Nephron (organoid): ENCODE results near the gene FBXL15.

ENCODE experiments used
- H3K27ac Mint-ChIP-seq, 3 experiments: 2 replicates each; pipeline ENCODE4 v1.8.0; 2020; ENCODE audit warnings: mixed read lengths in 3 of 3, mild to moderate bottlenecking in 2 of 3, moderate library complexity in 1 of 3
- H3K27me3 Mint-ChIP-seq: 2 replicates; pipeline ENCODE4 v1.8.0; 2021; ENCODE audit warnings: low read depth, mild to moderate bottlenecking, moderate library complexity, mixed read lengths
- H3K36me3 Mint-ChIP-seq: 2 replicates; pipeline ENCODE4 v1.8.0; 2020; ENCODE audit warnings: low read depth, mixed read lengths
- H3K4me1 Mint-ChIP-seq: 2 replicates; pipeline ENCODE4 v1.8.0; 2020; ENCODE audit warnings: mixed read lengths
- H3K4me3 Mint-ChIP-seq, 3 experiments: 2 replicates each; pipeline ENCODE4 v1.8.0; 2020; ENCODE audit warnings: mild to moderate bottlenecking in 3 of 3, mixed read lengths in 3 of 3, moderate library complexity in 2 of 3
- H3K9me3 Mint-ChIP-seq: 2 replicates; pipeline ENCODE4 v1.8.0; 2020; ENCODE audit warnings: mixed read lengths
- TF ChIP-seq, protein P1 (sequence below), 3 experiments: fragments of 200-600 bp; sonication (generic); IDR thresholded peaks; one replicate each; pipeline ENCODE4 v1.5.0; 2021; ENCODE audit warnings: antibody characterized with exemption in 3 of 3; ENCODE audit not compliant: unreplicated experiment in 3 of 3

Gene FBXL15

DNA sequence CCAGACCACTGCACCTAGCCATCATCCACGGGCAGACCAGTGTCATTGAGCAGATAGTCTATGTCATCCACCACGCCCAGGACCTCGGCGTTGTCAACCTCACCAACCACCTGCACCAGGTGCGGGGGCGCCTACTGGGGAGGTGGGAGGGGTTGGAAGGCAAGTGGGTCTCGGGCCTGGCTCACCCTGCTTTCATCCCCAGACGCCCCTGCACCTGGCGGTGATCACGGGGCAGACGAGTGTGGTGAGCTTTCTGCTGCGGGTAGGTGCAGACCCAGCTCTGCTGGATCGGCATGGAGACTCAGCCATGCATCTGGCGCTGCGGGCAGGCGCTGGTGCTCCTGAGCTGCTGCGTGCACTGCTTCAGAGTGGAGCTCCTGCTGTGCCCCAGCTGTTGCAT is 20.6 kb upstream of the FBXL15 start:
- Mint-ChIP-seq H3K36me3 (no peaks in the 10 kb centered on the region), H3K27me3 (no peaks in the 10 kb centered on the region), H3K9me3 (no peaks in the 10 kb centered on the region), H3K4me3 (peak overlapping the region; percentile 75 to 79 (median 79)), H3K4me1 (peaks cover 10% of the 10 kb centered on the region), H3K27ac (peak overlapping the region in 1 of 3 experiments; percentile 40)
- TF ChIP-seq, protein P1, sequence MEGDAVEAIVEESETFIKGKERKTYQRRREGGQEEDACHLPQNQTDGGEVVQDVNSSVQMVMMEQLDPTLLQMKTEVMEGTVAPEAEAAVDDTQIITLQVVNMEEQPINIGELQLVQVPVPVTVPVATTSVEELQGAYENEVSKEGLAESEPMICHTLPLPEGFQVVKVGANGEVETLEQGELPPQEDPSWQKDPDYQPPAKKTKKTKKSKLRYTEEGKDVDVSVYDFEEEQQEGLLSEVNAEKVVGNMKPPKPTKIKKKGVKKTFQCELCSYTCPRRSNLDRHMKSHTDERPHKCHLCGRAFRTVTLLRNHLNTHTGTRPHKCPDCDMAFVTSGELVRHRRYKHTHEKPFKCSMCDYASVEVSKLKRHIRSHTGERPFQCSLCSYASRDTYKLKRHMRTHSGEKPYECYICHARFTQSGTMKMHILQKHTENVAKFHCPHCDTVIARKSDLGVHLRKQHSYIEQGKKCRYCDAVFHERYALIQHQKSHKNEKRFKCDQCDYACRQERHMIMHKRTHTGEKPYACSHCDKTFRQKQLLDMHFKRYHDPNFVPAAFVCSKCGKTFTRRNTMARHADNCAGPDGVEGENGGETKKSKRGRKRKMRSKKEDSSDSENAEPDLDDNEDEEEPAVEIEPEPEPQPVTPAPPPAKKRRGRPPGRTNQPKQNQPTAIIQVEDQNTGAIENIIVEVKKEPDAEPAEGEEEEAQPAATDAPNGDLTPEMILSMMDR (IDR thresholded peaks at IDR 0.05; ENCODE audit: unreplicated experiment in 3 of 3) = no peak

DNA sequence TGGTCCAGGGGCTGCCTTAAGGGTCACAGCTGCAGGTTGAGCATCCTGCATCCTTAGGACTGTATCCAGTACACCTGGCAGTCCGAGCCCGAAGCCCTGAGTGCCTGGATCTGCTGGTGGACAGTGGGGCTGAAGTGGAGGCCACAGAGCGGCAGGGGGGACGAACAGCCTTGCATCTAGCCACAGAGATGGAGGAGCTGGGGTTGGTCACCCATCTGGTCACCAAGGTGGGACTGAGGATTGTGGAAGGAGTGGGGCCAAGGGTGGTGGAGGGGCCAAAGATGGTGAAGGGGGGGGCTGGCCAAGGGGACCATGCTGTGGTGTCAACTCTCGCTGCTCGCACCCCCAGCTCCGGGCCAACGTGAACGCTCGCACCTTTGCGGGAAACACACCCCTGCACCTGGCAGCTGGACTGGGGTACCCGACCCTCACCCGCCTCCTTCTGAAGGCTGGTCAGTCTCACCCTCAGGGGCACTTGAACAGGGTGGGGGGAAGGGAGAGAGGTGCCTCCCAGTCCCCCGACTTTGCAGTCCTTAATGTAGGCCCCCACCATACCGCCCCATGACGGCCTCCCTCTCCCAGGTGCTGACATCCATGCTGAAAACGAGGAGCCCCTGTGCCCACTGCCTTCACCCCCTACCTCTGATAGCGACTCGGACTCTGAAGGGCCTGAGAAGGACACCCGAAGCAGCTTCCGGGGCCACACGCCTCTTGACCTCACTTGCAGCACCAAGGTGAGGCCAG is 19.9 kb upstream of the FBXL15 start:
- Mint-ChIP-seq H3K36me3 (no peaks in the 10 kb centered on the region), H3K4me3 (peak overlapping the region in 1 of 3 experiments; percentile 49), H3K27me3 (no peaks in the 10 kb centered on the region), H3K27ac (no peak overlapping the region), H3K9me3 (no peaks in the 10 kb centered on the region), H3K4me1 (peaks cover 10% of the 10 kb centered on the region)
- TF ChIP-seq, protein P1 (IDR thresholded peaks at IDR 0.05; ENCODE audit: unreplicated experiment in 3 of 3) = no peak

DNA sequence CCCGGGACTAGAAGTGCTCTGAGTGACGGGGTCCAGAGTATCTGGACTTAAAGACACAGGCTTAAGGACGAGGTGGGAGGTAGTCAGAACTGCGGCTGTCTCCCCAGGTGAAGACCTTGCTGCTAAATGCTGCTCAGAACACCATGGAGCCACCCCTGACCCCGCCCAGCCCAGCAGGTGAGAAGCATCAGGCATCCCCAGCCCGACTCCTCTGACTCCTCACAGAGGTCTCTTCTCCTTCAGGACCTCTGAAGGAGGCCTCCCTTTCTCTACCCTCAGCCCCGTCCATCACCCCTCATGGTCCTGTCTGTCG is 19.3 kb upstream of the FBXL15 start:
- no peak overlapping the region for H3K27ac Mint-ChIP-seq
- H3K36me3 Mint-ChIP-seq = no peaks in the 10 kb centered on the region
- no peaks in the 10 kb centered on the region for H3K9me3 Mint-ChIP-seq
- H3K4me3 Mint-ChIP-seq = no peak overlapping the region
- no peaks in the 10 kb centered on the region for H3K27me3 Mint-ChIP-seq
- peaks cover 7% of the 10 kb centered on the region for H3K4me1 Mint-ChIP-seq
- TF ChIP-seq, protein P1 (IDR thresholded peaks at IDR 0.05; ENCODE audit: unreplicated experiment in 3 of 3) = no peak

DNA sequence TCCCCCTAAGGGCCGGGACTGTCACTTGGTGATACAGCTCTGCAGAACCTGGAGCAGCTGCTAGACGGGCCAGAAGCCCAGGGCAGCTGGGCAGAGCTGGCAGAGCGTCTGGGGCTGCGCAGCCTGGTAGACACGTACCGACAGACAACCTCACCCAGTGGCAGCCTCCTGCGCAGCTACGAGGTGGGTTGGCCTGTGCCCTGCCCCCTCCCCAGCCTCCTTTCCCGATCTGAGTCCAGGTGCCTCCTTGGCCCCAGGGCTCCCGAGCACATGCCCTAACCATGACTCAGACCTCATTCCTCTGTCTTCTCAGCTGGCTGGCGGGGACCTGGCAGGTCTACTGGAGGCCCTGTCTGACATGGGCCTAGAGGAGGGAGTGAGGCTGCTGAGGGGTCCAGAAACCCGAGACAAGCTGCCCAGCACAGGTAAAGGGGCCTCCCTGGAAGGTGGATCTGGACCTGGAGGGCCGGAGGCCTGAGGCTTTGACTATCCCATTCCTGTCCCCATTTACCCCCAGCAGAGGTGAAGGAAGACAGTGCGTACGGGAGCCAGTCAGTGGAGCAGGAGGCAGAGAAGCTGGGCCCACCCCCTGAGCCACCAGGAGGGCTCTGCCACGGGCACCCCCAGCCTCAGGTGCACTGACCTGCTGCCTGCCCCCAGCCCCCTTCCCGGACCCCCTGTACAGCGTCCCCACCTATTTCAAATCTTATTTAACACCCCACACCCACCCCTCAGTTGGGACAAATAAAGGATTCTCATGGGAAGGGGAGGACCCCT is 18.7 kb upstream of the FBXL15 start:
- Mint-ChIP-seq H3K4me1 (peaks cover 10% of the 10 kb centered on the region), H3K9me3 (no peaks in the 10 kb centered on the region), H3K27me3 (peaks cover 4% of the 10 kb centered on the region), H3K27ac (no peak overlapping the region), H3K4me3 (no peak overlapping the region), H3K36me3 (no peaks in the 10 kb centered on the region)
- TF ChIP-seq, protein P1 (IDR thresholded peaks at IDR 0.05; ENCODE audit: unreplicated experiment in 3 of 3) = no peak

DNA sequence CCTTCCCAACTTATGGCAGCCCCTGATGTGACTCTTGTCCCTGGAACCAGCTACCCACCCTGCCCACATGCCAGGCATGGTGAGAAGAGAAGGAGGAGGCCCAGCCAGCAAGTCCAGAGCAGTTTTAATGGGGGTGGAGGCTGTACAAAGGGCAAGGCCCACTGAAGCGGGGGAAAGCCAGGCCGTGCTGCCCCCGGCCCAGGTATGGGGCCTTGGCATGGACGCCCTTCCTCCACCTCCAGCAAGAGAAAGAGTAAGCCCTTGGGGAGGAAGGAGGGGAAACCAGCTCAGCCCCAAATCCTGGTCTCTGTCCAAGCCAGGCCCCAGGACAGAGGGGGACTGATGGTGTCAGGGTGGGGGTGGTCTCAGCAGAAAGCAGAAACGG is 18.1 kb upstream of the FBXL15 start:
- TF ChIP-seq, protein P1 (IDR thresholded peaks at IDR 0.05; ENCODE audit: unreplicated experiment in 3 of 3) = no peak
- H3K27me3 Mint-ChIP-seq = peaks cover 10% of the 10 kb centered on the region
- H3K4me1 Mint-ChIP-seq = peaks cover 12% of the 10 kb centered on the region
- no peaks in the 10 kb centered on the region for H3K9me3 Mint-ChIP-seq
- H3K27ac Mint-ChIP-seq = no peak overlapping the region
- no peaks in the 10 kb centered on the region for H3K36me3 Mint-ChIP-seq
- H3K4me3 Mint-ChIP-seq = no peak overlapping the region
